HEK293 (cell line): ENCODE results near the gene RAB22A.

Experiments
- SP2 ChIP-seq: fragments of 450-650 bp; formaldehyde crosslinking; IDR thresholded peaks from 2 replicates; pipeline ENCODE4 v1.5.1; 2016; ENCODE audit warnings: missing biosample characterization, missing genetic modification characterization
- TCF7L2 ChIP-seq: IDR thresholded peaks from 2 replicates; pipeline ENCODE4 v1.6.1; 2011; ENCODE audit warnings: low read depth, mild to moderate bottlenecking, inconsistent platforms, low read length, moderate library complexity, borderline replicate concordance
- ZNF354C ChIP-seq: fragments of 450-650 bp; formaldehyde crosslinking; IDR thresholded peaks from 2 replicates; pipeline ENCODE4 v1.5.1; 2016; ENCODE audit warnings: missing biosample characterization, missing genetic modification characterization, low read depth, borderline replicate concordance
- ZNF366 ChIP-seq: fragments of 450-650 bp; formaldehyde crosslinking; conservative IDR thresholded peaks from 2 replicates; pipeline ENCODE4 v1.5.1; 2016; ENCODE audit warnings: missing biosample characterization, missing genetic modification characterization
- ZNF449 ChIP-seq: fragments of 450-650 bp; formaldehyde crosslinking; IDR thresholded peaks from 2 replicates; pipeline ENCODE4 v1.5.1; 2017; ENCODE audit warnings: missing biosample characterization, mild to moderate bottlenecking, missing genetic modification characterization, moderate library complexity
- ZNF514 ChIP-seq: fragments of 450-650 bp; formaldehyde crosslinking; IDR thresholded peaks from 2 replicates; pipeline ENCODE4 v1.5.1; 2016; ENCODE audit warnings: missing biosample characterization, missing genetic modification characterization
- ZNF549 ChIP-seq: fragments of 450-650 bp; IDR thresholded peaks from 2 replicates; pipeline ENCODE4 v1.5.1; 2018; ENCODE audit warnings: missing biosample characterization, missing genetic modification characterization, mild to moderate bottlenecking, inconsistent platforms, moderate library complexity
- ZNF580 ChIP-seq: fragments of 450-650 bp; formaldehyde crosslinking; IDR thresholded peaks from 2 replicates; pipeline ENCODE4 v1.5.1; 2016; ENCODE audit warnings: missing biosample characterization, missing genetic modification characterization
- ZNF639 ChIP-seq: fragments of 450-650 bp; formaldehyde crosslinking; IDR thresholded peaks from 2 replicates; pipeline ENCODE4 v1.5.1; 2016; ENCODE audit warnings: missing biosample characterization, missing genetic modification characterization
- ZNF768 ChIP-seq: fragments of 450-650 bp; formaldehyde crosslinking; IDR thresholded peaks from 2 replicates; pipeline ENCODE4 v1.5.1; 2018; ENCODE audit warnings: missing biosample characterization, mild to moderate bottlenecking, missing genetic modification characterization
- TF ChIP-seq, protein P1 (sequence below): fragments of 450-650 bp; formaldehyde crosslinking; IDR thresholded peaks from 2 replicates; pipeline ENCODE4 v1.5.1; 2016; ENCODE audit warnings: missing biosample characterization, missing genetic modification characterization
- TF ChIP-seq, protein P2 (sequence below): fragments of 450-650 bp; formaldehyde crosslinking; IDR thresholded peaks from 2 replicates; pipeline ENCODE4 v1.5.1; 2017; ENCODE audit warnings: missing biosample characterization, missing genetic modification characterization

DNA sequence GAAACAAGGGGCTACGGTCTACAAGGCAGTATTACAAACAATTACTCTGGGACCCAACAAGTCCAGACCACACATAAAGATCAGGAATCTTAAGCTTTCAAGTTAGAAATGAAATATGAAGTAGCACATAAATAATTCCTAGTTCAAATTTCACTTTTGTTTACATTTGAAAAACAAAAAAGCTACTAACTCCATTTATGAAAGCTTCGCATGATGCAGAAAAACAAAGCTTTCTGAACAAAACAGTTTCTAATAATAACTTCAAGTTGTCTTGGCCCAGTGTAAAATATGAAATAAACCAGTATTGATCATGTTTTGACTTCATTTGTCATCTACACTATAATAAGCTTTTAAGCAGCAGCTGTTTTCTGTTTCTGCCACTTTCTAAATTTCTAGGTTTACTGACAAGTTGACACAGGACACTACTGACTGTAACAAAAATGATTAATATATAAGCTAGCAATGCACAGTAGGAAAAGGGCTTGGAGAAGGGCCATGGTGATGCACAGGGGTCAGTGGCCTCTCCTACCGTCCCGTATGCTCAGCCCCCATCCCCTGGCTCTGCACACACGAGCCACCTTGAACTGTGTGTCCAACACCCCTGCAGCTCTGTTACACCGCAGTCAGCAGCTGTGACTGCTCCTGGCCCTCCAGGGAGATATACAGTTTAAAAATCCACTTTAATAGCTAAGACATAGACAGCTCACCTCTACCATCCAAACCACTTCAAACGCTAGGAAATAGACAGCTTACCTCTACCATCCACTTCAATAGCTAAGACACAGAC is 13.3 kb upstream of the RAB22A start:
- TF ChIP-seq ZNF768 (tag by site-specific recombination) (no peak), ZNF354C (tag by site-specific recombination) (no peak), ZNF449 (no peak), ZNF366 (tag by site-specific recombination) (no peak), ZNF549 (tag by site-specific recombination) (no peak), ZNF639 (tag by site-specific recombination) (no peak), ZNF580 (no peak), TCF7L2 (no peak), SP2 (tag by site-specific recombination) (no peak), ZNF514 (tag by site-specific recombination) (no peak)
- TF ChIP-seq, protein P1, sequence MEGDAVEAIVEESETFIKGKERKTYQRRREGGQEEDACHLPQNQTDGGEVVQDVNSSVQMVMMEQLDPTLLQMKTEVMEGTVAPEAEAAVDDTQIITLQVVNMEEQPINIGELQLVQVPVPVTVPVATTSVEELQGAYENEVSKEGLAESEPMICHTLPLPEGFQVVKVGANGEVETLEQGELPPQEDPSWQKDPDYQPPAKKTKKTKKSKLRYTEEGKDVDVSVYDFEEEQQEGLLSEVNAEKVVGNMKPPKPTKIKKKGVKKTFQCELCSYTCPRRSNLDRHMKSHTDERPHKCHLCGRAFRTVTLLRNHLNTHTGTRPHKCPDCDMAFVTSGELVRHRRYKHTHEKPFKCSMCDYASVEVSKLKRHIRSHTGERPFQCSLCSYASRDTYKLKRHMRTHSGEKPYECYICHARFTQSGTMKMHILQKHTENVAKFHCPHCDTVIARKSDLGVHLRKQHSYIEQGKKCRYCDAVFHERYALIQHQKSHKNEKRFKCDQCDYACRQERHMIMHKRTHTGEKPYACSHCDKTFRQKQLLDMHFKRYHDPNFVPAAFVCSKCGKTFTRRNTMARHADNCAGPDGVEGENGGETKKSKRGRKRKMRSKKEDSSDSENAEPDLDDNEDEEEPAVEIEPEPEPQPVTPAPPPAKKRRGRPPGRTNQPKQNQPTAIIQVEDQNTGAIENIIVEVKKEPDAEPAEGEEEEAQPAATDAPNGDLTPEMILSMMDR (tag by site-specific recombination): no peak
- TF ChIP-seq, protein P2, sequence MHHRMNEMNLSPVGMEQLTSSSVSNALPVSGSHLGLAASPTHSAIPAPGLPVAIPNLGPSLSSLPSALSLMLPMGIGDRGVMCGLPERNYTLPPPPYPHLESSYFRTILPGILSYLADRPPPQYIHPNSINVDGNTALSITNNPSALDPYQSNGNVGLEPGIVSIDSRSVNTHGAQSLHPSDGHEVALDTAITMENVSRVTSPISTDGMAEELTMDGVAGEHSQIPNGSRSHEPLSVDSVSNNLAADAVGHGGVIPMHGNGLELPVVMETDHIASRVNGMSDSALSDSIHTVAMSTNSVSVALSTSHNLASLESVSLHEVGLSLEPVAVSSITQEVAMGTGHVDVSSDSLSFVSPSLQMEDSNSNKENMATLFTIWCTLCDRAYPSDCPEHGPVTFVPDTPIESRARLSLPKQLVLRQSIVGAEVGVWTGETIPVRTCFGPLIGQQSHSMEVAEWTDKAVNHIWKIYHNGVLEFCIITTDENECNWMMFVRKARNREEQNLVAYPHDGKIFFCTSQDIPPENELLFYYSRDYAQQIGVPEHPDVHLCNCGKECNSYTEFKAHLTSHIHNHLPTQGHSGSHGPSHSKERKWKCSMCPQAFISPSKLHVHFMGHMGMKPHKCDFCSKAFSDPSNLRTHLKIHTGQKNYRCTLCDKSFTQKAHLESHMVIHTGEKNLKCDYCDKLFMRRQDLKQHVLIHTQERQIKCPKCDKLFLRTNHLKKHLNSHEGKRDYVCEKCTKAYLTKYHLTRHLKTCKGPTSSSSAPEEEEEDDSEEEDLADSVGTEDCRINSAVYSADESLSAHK (tag by site-specific recombination): no peak
